HepG2 (cell line): ENCODE results near the gene GTF2F1. TPM values are rescaled to one million over a fixed set of nuclear protein-coding genes. Genes with fewer than 3 reads are reported as not detected.
"Not testable (repeated sequence)": the region's sequence is repeated elsewhere in the genome, so short reads cannot be mapped to it uniquely, and the experiment has no call there.

Source experiments
- ATAC-seq: fragments of 200-7000 bp; cut with Tn5 transposase; 3 replicates; pipeline ENCODE4 v1.9.1; 2020; ENCODE audit warnings: mild to moderate bottlenecking, moderate library complexity
- BruUV-seq: library from RNA; stranded (reverse); fragments of 400-500 nt; replicated peaks from 2 replicates; lab custom pipeline; 2021; lab: Mats Ljungman, UMichigan
- CTCF ChIA-PET: fragments of 300-600 bp; formaldehyde crosslinking; extraction: SDS; loops from one replicate; lab custom pipeline; 2021; ENCODE audit warnings: low total read pairs, inconsistent platforms, low intra/inter-chr PET ratio; lab: Yijun Ruan, JAX
- POLR2A ChIA-PET: fragments of 350-600 bp; sonication (Branson Sonifier 250); formaldehyde crosslinking; loops from one replicate; lab custom pipeline; 2020; ENCODE audit warnings: antibody characterized with exemption, inconsistent platforms; lab: Yijun Ruan, JAX
- DNase-seq: peaks from one replicate; pipeline ENCODE4 v3.0.0-alpha.2; 2015; ENCODE audit warnings: low spot score
- FAIRE-seq: peaks from 3 replicates; lab custom pipeline; 2011; peaks lifted over from hg19 to GRCh38; lab: Jason Lieb, UNC
- H2AFZ ChIP-seq: one replicate; pipeline ENCODE4 v1.6.1; 2011; ENCODE audit warnings: low read length, inconsistent platforms
- H3K27ac ChIP-seq: fragments of 300-600 bp; 3 replicates; pipeline ENCODE4 v1.8.0; 2011; ENCODE audit warnings: mixed run types, mild to moderate bottlenecking, mixed read lengths, low read length, inconsistent platforms; ENCODE audit not compliant: insufficient read depth; ENCODE audit errors: extremely low read length
- H3K27me3 ChIP-seq, 2 experiments: fragments of 200-600 bp in 1 of 2; 2 replicates in 1 of 2; 3 replicates in 1 of 2; pipeline versions ENCODE4 v1.6.0 to v1.8.0; 2011; ENCODE audit warnings: low read length in 2 of 2, mild to moderate bottlenecking in 2 of 2, moderate library complexity in 2 of 2, inconsistent platforms in 1 of 2; ENCODE audit not compliant: insufficient read depth in 2 of 2, control insufficient read depth in 1 of 2
- H3K36me3 ChIP-seq, 2 experiments: fragments of 200-600 bp in 1 of 2; replicated peaks in 1 of 2; 2 replicates in 1 of 2; 3 replicates in 1 of 2; pipeline versions ENCODE4 v1.5.1 to v1.8.0; 2011; ENCODE audit warnings: low read length in 2 of 2, inconsistent platforms in 1 of 2; ENCODE audit not compliant: insufficient read depth in 2 of 2, control insufficient read depth in 1 of 2
- H3K4me1 ChIP-seq: 2 replicates; pipeline ENCODE4 v1.5.1; 2012; ENCODE audit warnings: low read length, inconsistent platforms; ENCODE audit not compliant: insufficient read depth
- H3K4me2 ChIP-seq: 2 replicates; pipeline ENCODE4 v1.6.0; 2011; ENCODE audit warnings: low read depth, low read length, inconsistent platforms
- H3K4me3 ChIP-seq, 3 experiments: fragments of 200-600 bp in 1 of 3; sonication (generic), shearing (Covaris generic) in 1 of 3; replicated peaks in 1 of 3; 2 replicates each; pipeline ENCODE4 v1.5.1; 2011 to 2016; ENCODE audit warnings: low read length in 3 of 3, inconsistent platforms in 2 of 3, low read depth in 2 of 3, mild to moderate bottlenecking in 2 of 3, control low read depth in 1 of 3, mixed read lengths in 1 of 3; ENCODE audit not compliant: insufficient read depth in 1 of 3
- H3K79me2 ChIP-seq: one replicate; pipeline ENCODE4 v1.6.1; 2011; ENCODE audit warnings: low read length, inconsistent platforms; ENCODE audit not compliant: insufficient read depth
- H3K9ac ChIP-seq: 2 replicates; pipeline ENCODE4 v1.6.0; 2011; ENCODE audit warnings: mild to moderate bottlenecking, low read depth, low read length, inconsistent platforms; ENCODE audit not compliant: insufficient read depth
- H3K9me3 ChIP-seq: 2 replicates; pipeline ENCODE4 v1.5.1; 2012; ENCODE audit warnings: mild to moderate bottlenecking, low read length
- H4K20me1 ChIP-seq: 2 replicates; pipeline ENCODE4 v1.6.0; 2011; ENCODE audit warnings: inconsistent platforms, mild to moderate bottlenecking, low read length, moderate library complexity; ENCODE audit not compliant: insufficient read depth
- HNRNPK ChIP-seq: fragments of 200-400 bp; formaldehyde crosslinking; IDR thresholded peaks from 2 replicates; pipeline ENCODE4 v1.6.1; 2018; ENCODE audit warnings: low read length, low read depth, moderate library complexity, mild to moderate bottlenecking; ENCODE audit not compliant: poor library complexity, severe bottlenecking
- PCBP2 ChIP-seq: fragments of 200-400 bp; formaldehyde crosslinking; optimal IDR thresholded peaks from 2 replicates; pipeline ENCODE3; 2018; ENCODE audit warnings: low read length, low read depth; ENCODE audit not compliant: poor library complexity, severe bottlenecking
- ZNF263 ChIP-seq: sonication (generic); formaldehyde crosslinking; IDR thresholded peaks from 2 replicates; pipeline ENCODE4 v1.4.0; 2020; ENCODE audit warnings: missing genetic modification reagents
- ZSCAN9 ChIP-seq: IDR thresholded peaks from 2 replicates; pipeline ENCODE4 v1.6.1; 2016; ENCODE audit warnings: borderline replicate concordance
- WGBS: methylation state at CpG from one replicate; pipeline ENCODE4 v1.1.6; 2017; ENCODE audit warnings: low lambda C conversion rate; 5-methylcytosine and 5-hydroxymethylcytosine counted together
- in situ Hi-C: cut with HindIII; loops from 2 replicates; pipeline ENCODE4 v1.10.0; 2017; ENCODE audit warnings: low pct_unique_long_range_greater_than_20kb; ENCODE audit not compliant: extremely low pct_ligation_motif_present
- intact Hi-C: fragments of 100-400 bp; cut with micrococcal nuclease; formaldehyde crosslinking; loops from one replicate; pipeline ENCODE4 v1.10.0; 2022; ENCODE audit not compliant: unreplicated experiment
- polyA plus RNA-seq, 8 experiments: library from polyadenylated mRNA; depleted of rRNA in 3 of 8; stranded (reverse) in 7 of 8; unstranded in 1 of 8; fragments of >200 nt; fragmentation: Illumina TruSeq in 4 of 8; extraction: Trizol in 4 of 8; gene quantifications; 2 replicates each; pipeline versions ENCODE4 v1.2.1 to v1.2.3, GENCODE V29; 2011 to 2016; ENCODE audit warnings: low read depth in 4 of 8, missing spikeins in 1 of 8, mixed read lengths in 1 of 8; ENCODE audit not compliant: insufficient read depth in 1 of 8
- total RNA-seq, 5 experiments: library from RNA; depleted of rRNA; stranded (reverse); fragments of >200 nt; fragmentation: Illumina TruSeq; extraction: Trizol; gene quantifications; 2 replicates each; pipeline ENCODE4 v1.2.3, GENCODE V29; 2016; ENCODE audit warnings: low read depth in 1 of 5

Gene GTF2F1
- total and polyA plus RNA-seq, 2 of the 13 experiments (the other 11 are each of a cell fraction or from before 2014, with no cell fraction given): 27.8 to 34.1 TPM

DNA sequence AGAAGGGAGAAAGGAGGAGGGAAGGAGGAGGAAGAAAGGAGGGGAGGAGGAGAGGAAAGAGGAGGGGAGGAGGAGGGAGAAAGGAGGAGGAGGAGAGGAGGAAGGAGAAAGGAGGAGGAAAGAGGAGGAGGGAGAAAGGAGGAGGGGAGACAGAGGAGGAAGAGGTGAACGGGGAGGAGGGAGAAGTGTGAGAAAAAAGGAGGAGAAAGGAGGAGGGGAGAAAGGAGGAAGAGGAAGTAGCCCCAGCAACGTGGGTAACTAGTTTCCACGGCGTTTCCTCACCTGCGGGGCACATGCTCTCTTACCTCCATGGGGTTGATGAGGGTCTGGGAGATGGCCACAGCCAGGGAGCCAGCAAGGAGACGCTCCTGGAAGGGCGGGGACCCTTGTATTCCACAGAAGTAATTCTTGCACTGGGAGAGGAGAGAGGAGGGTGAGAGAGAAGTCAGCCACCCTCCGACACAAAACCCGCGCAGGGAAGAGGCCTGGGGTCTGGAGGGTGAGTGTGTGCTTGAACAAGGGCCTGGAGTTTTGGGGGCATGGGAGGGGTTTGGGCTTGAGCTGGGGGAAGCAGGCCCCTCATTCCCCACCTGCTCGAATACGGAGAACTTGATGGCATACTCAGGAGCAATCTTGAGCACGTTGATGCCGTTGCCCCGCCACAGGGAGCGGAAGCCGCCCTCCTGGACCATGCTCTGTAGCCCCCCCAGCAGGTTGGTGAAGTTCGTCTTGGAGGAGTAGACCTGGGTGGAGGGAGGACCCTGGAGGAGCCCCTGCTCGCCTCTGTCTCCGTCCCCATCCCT lies 36.7 kb upstream of the GTF2F1 start:
- ChIA-PET POLR2A (no interaction called here), CTCF (no interaction called here)
- no peak overlapping the region for H3K27ac ChIP-seq
- no peak for DNase-seq
- no peaks in the 10 kb centered on the region for H3K9me3 ChIP-seq
- TF ChIP-seq ZNF263 (CRISPR knock-in tag) (0 out of 2 replicates have a peak, but pooled peaks have one; percentile 47), PCBP2 (peak; percentile 68), ZSCAN9 (CRISPR knock-in tag) (no peak)
- FAIRE-seq: no peak
- ATAC-seq: no peak
- H3K4me2 ChIP-seq: no peak overlapping the region
- intact Hi-C loops (no loop called here), in situ Hi-C loops (no loop called here)
- BruUV-seq: no TSS peak
- no peaks in the 10 kb centered on the region for H3K27me3 ChIP-seq
- 57% methylated on average over 16 of the region's 20 CpGs for WGBS
- H3K9ac ChIP-seq: no peak overlapping the region
- H3K4me3 ChIP-seq: no peak overlapping the region
- no peaks in the 10 kb centered on the region for H3K36me3 ChIP-seq
- no peaks in the 10 kb centered on the region for H3K79me2 ChIP-seq
- H2AFZ ChIP-seq: no peak overlapping the region
- no peaks in the 10 kb centered on the region for H4K20me1 ChIP-seq
- peaks cover 14% of the 10 kb centered on the region for H3K4me1 ChIP-seq

DNA sequence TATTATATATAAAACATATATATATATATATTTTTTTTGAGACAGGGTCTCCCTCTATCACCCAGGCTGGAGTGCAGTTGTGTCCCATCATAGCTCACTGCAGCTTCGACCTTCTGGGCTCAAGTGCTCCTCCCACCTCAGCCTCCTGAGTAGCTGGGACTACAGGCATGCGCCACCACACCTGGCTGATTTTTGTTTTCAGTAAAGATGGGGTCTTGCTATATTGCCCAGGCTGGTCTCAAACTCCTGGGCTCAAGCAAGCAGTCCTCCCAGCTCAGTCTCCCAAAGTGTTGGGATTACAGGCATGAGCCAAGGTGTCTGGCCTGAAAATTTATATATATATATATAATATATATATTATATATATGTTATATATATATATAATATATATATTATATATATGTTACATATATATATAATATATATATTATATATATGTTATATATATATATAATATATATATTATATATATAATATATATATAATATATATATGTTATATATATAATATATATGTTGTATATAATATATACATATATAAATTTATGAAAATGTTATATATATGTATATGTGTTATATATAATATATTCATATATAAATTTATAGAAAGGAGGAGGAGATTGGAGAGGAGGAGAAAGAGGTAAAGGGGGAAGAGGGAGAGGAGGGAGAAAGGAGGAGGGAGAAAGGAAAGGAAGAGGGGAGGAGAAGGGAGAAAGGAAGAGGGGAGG lies 35.9 kb upstream of the GTF2F1 start:
- H3K9me3 ChIP-seq, in situ Hi-C loops, H3K27me3 ChIP-seq, CTCF ChIA-PET, H3K9ac ChIP-seq, intact Hi-C loops, H3K36me3 ChIP-seq, H2AFZ ChIP-seq, FAIRE-seq, DNase-seq, POLR2A ChIA-PET, H4K20me1 ChIP-seq, BruUV-seq, H3K27ac ChIP-seq, H3K4me2 ChIP-seq, ATAC-seq, H3K79me2 ChIP-seq, H3K4me3 ChIP-seq: not testable (repeated sequence)
- peaks cover 14% of the 10 kb centered on the region for H3K4me1 ChIP-seq
- TF ChIP-seq HNRNPK: peak; percentile 92
- 50% methylated on average over 2 of the region's 2 CpGs for WGBS
